Measurements from ENCODE around the gene BCOR. TPM values are rescaled to one million over a fixed set of nuclear protein-coding genes. Genes with fewer than 3 reads are reported as not detected.

BCOR gene
- total and polyA plus RNA-seq, 2 of the 8 experiments (the other 6 are each of a cell fraction or from before 2014, with no cell fraction given): 25.0 to 50.8 TPM

DNA sequence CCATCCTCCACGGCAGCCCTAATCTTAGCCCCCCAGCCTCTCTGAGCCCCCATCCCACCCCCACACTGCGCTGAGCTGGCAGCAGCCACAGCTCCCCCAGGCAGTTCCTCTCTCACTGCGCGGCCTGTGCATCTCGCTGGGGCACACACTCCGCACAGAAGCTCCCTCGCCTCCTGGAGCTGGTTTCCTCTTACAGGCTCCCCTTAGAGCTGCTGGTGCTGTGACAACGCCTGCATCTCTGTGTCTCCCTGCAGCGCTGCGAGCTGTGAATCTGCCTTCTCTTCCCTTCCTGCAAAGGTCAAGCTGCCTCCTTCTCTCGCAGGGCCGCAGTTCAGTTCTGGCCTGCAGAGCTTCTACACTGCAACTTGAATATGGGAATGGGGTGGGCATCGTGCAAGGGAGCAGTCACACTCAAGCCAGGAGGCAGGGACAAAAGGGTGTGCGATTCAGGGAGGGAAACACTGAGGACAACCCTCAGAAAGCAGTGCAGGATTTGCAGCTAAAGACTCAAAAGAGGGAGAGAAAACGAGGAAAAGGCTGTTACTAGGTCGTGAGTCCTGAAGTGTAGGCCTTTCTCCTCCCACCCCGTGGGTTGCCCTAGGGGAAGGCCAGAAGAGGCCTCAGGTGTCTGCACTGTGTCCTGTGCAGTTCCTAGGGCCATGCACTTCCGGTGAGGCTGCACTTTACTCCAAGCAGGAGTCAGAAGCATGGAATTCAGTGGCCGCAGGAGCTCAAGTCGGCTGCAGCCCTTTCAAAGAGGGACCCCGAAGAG lies 87.0 kb downstream of the BCOR start:
- Histone ChIP-seq H3K79me2 (ENCODE audit: control insufficient read depth in 1 of 2, insufficient read depth in 2 of 2, low read length in 2 of 2) (no peaks in the 10 kb centered on the region), H2AK5ac (ENCODE audit: low read depth, low read length) (no peak overlapping the region), H3K23ac (ENCODE audit: insufficient read length) (no peak overlapping the region), H3K9ac (replicated peaks in 1 of 4; ENCODE audit: extremely low read depth in 1 of 4, low read depth in 3 of 4, low read length in 3 of 4) (peak overlapping the region in 1 of 4 experiments; percentile 15; a peak in 1 of 7 replicates), H2BK120ac (replicated peaks; ENCODE audit: low read depth, low read length) (no peak overlapping the region), H2BK20ac (ENCODE audit: low read length) (no peak overlapping the region), H4K8ac (ENCODE audit: extremely low read depth, insufficient read depth, low read length) (no peak overlapping the region), H3K23me2 (ENCODE audit: low read depth, low read length) (peaks cover 10% of the 10 kb centered on the region; the same call in 1 of the 2 replicates), H3K4me2 (ENCODE audit: insufficient read depth in 1 of 2, low read depth in 2 of 2, low read length in 2 of 2) (peak overlapping the region; percentile 36 to 82; a peak in 2 of 4 replicates), H3K36me3 (ENCODE audit: control insufficient read depth in 2 of 4, insufficient read depth in 4 of 4, low read length in 3 of 4) (no peaks in the 10 kb centered on the region), H3K18ac (ENCODE audit: extremely low read depth, low read length) (no peak overlapping the region; the same call in 1 of the 2 replicates), H4K5ac (ENCODE audit: insufficient read length, low read depth, low read length) (no peak overlapping the region), H2BK5ac (ENCODE audit: low read depth, low read length) (no peak overlapping the region), H4K20me1 (replicated peaks in 1 of 2; ENCODE audit: control insufficient read depth in 1 of 2, insufficient read depth in 2 of 2, low read length in 2 of 2) (peaks cover 2 to 3% of the 10 kb centered on the region in 2 experiments), H3K9me3 (ENCODE audit: insufficient read depth in 2 of 2, low read depth in 1 of 2, low read length in 1 of 2) (no peaks in the 10 kb centered on the region), H3K4ac (replicated peaks; ENCODE audit: insufficient read length, low read depth, low read length) (no peak overlapping the region), H3K27ac (ENCODE audit: low read depth, low read length) (no peak overlapping the region), H3K56ac (replicated peaks; ENCODE audit: insufficient read length, low read depth, low read length) (no peak overlapping the region), H3K14ac (ENCODE audit: insufficient read length) (no peak overlapping the region), H3K27me3 (replicated peaks in 1 of 4; ENCODE audit: control insufficient read depth in 3 of 4, extremely low read depth in 1 of 4, insufficient read depth in 3 of 4, low read length in 3 of 4) (peaks cover 42 to 81% (median 67%) of the 10 kb centered on the region in 4 experiments; a peak in 6 of 7 replicates), H2AFZ (ENCODE audit: low read length) (no peak overlapping the region), H3K79me1 (ENCODE audit: low read depth, low read length) (no peaks in the 10 kb centered on the region), H3K4me1 (replicated peaks in 1 of 4; ENCODE audit: control insufficient read depth in 3 of 4, insufficient read depth in 4 of 4, low read length in 3 of 4) (peaks cover 6 to 26% (median 16%) of the 10 kb centered on the region in 4 experiments), H2BK15ac (ENCODE audit: low read length) (no peak overlapping the region), H2BK12ac (ENCODE audit: low read depth, low read length) (no peak overlapping the region), H4K91ac (replicated peaks; ENCODE audit: insufficient read length, low read length) (no peak overlapping the region), H3K4me3 (ENCODE audit: extremely low read depth in 1 of 4, insufficient read depth in 2 of 4, low read depth in 3 of 4, low read length in 4 of 4) (no peak overlapping the region)
- TF ChIP-seq, protein P1, sequence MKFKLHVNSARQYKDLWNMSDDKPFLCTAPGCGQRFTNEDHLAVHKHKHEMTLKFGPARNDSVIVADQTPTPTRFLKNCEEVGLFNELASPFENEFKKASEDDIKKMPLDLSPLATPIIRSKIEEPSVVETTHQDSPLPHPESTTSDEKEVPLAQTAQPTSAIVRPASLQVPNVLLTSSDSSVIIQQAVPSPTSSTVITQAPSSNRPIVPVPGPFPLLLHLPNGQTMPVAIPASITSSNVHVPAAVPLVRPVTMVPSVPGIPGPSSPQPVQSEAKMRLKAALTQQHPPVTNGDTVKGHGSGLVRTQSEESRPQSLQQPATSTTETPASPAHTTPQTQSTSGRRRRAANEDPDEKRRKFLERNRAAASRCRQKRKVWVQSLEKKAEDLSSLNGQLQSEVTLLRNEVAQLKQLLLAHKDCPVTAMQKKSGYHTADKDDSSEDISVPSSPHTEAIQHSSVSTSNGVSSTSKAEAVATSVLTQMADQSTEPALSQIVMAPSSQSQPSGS (IDR thresholded peaks at IDR 0.05; ENCODE audit: low read length): no peak
- TF ChIP-seq GTF2F1 (IDR thresholded peaks at IDR 0.05; ENCODE audit: borderline replicate concordance, low read depth, low read length) (no peak), KDM1A (IDR thresholded peaks at IDR 0.05; ENCODE audit: borderline replicate concordance, low read length) (no peak), RBBP5 (IDR thresholded peaks at IDR 0.05; ENCODE audit: borderline replicate concordance, low read depth, low read length) (no peak)
- FAIRE-seq: no peak
- CTCF ChIA-PET (ENCODE audit: partially characterized antibody): interaction anchor here (0.6 to 1.2 kb wide), 4 partner anchors 11 to 197 kb away, joined by 3 to 5 read pairs (median 4); no protein-coding TSS in a partner anchor
- POLR2A ChIA-PET (ENCODE audit: partially characterized antibody): interaction anchor here (0.6 to 1.7 kb wide), 12 partner anchors 80 to 196 kb away, joined by 3 to 6 read pairs (median 3); no protein-coding TSS in a partner anchor
- peak in 1 of 2 experiments; percentile 42 for DNase-seq (ENCODE audit: low read depth in 1 of 2, low spot score in 2 of 2)
- WGBS, 2 experiments (ENCODE audit: extremely low coverage in 1 of 2, insufficient coverage in 1 of 2, insufficient read length in 1 of 2, insufficient replicate concordance in 2 of 2, low coverage in 1 of 2, low lambda C conversion rate in 2 of 2, missing lambda C conversion rate in 1 of 2): 10% methylated on average over 12 of the region's 21 CpGs; no CpG with 5 or more reads in 1 of the 2 experiments

Measured in H1 (cell line).